ENCODE measurements around the gene GPC5. TPM values are rescaled to one million over a fixed set of nuclear protein-coding genes. Genes with fewer than 3 reads are reported as not detected.

The GPC5 gene
- total and polyA plus RNA-seq, 2 of the 8 experiments (the other 6 are each of a cell fraction or from before 2014, with no cell fraction given) = 0.20 to 0.39 TPM

GRCh38 chr13:91802957-91803356 is 404.5 kb downstream of the GPC5 start:
- Histone ChIP-seq H2BK20ac (ENCODE audit: low read length) (no peak overlapping the region), H3K27me3 (replicated peaks in 1 of 4; ENCODE audit: control insufficient read depth in 3 of 4, extremely low read depth in 1 of 4, insufficient read depth in 3 of 4, low read length in 3 of 4) (no peaks in the 10 kb centered on the region), H3K14ac (ENCODE audit: insufficient read length) (no peak overlapping the region), H2AK5ac (ENCODE audit: low read depth, low read length) (no peak overlapping the region), H3K4me3 (ENCODE audit: extremely low read depth in 1 of 4, insufficient read depth in 2 of 4, low read depth in 3 of 4, low read length in 4 of 4) (no peak overlapping the region), H3K4me1 (replicated peaks in 1 of 4; ENCODE audit: control insufficient read depth in 3 of 4, insufficient read depth in 4 of 4, low read length in 3 of 4) (peaks cover 0 to 3% (median 1%) of the 10 kb centered on the region in 4 experiments; a peak in 1 of 7 replicates), H3K36me3 (ENCODE audit: control insufficient read depth in 2 of 4, insufficient read depth in 4 of 4, low read length in 3 of 4) (no peaks in the 10 kb centered on the region), H3K9me3 (ENCODE audit: insufficient read depth in 2 of 2, low read depth in 1 of 2, low read length in 1 of 2) (no peaks in the 10 kb centered on the region), H3K23me2 (ENCODE audit: low read depth, low read length) (no peaks in the 10 kb centered on the region), H3K27ac (ENCODE audit: low read depth, low read length) (no peak overlapping the region), H2BK120ac (replicated peaks; ENCODE audit: low read depth, low read length) (no peak overlapping the region), H4K5ac (ENCODE audit: insufficient read length, low read depth, low read length) (no peak overlapping the region), H3K23ac (ENCODE audit: insufficient read length) (no peak overlapping the region), H3K4me2 (ENCODE audit: insufficient read depth in 1 of 2, low read depth in 2 of 2, low read length in 2 of 2) (no peak overlapping the region), H3K9ac (replicated peaks in 1 of 4; ENCODE audit: extremely low read depth in 1 of 4, low read depth in 3 of 4, low read length in 3 of 4) (no peak overlapping the region), H4K91ac (replicated peaks; ENCODE audit: insufficient read length, low read length) (no peak overlapping the region), H3K79me2 (ENCODE audit: control insufficient read depth in 1 of 2, insufficient read depth in 2 of 2, low read length in 2 of 2) (no peaks in the 10 kb centered on the region), H3K18ac (ENCODE audit: extremely low read depth, low read length) (no peak overlapping the region), H2BK5ac (ENCODE audit: low read depth, low read length) (no peak overlapping the region), H3K79me1 (ENCODE audit: low read depth, low read length) (no peaks in the 10 kb centered on the region), H2BK15ac (ENCODE audit: low read length) (no peak overlapping the region), H2BK12ac (ENCODE audit: low read depth, low read length) (no peak overlapping the region), H4K8ac (ENCODE audit: extremely low read depth, insufficient read depth, low read length) (no peak overlapping the region), H3K56ac (replicated peaks; ENCODE audit: insufficient read length, low read depth, low read length) (no peak overlapping the region), H4K20me1 (replicated peaks in 1 of 2; ENCODE audit: control insufficient read depth in 1 of 2, insufficient read depth in 2 of 2, low read length in 2 of 2) (no peaks in the 10 kb centered on the region), H3K4ac (replicated peaks; ENCODE audit: insufficient read length, low read depth, low read length) (no peak overlapping the region), H2AFZ (ENCODE audit: low read length) (no peak overlapping the region)
- ChIA-PET CTCF (ENCODE audit: partially characterized antibody) (no interaction called here), POLR2A (ENCODE audit: partially characterized antibody) (no interaction called here)
- FAIRE-seq (no peak), DNase-seq (ENCODE audit: low read depth in 1 of 2, low spot score in 2 of 2) (no peak)
- TF ChIP-seq SIN3A (conservative IDR thresholded peaks at IDR 0.05 in 1 of 2, IDR thresholded peaks at IDR 0.05 in 1 of 2; ENCODE audit: low read depth in 1 of 2, low read length in 2 of 2) = no peak

All from H1 (cell line).